K562 (cell line): ENCODE data around the gene USP22. TPM values are rescaled to one million over a fixed set of nuclear protein-coding genes. Genes with fewer than 3 reads are reported as not detected.

ENCODE experiments used
- ATAC-seq: fragments of 200-7000 bp; cut with Tn5 transposase; 3 replicates; pipeline ENCODE4 v1.9.1; 2020; ENCODE audit warnings: moderate library complexity
- BruUV-seq: library from RNA; stranded (reverse); fragments of 400-500 nt; replicated peaks from 2 replicates; lab custom pipeline; 2021; lab: Mats Ljungman, UMichigan
- CTCF ChIA-PET: fragments of 300-600 bp; formaldehyde crosslinking; extraction: SDS; loops from one replicate; lab custom pipeline; 2021; ENCODE audit warnings: low intra/inter-chr PET ratio; lab: Yijun Ruan, JAX
- POLR2A ChIA-PET: fragments of 300-600, 350-650 bp; sonication (Branson Sonifier 250); formaldehyde crosslinking; extraction: SDS; loops from one replicate; lab custom pipeline; 2021; ENCODE audit warnings: antibody characterized with exemption, inconsistent platforms; lab: Yijun Ruan, JAX
- DNase-seq, 4 experiments: peaks; one replicate each; pipeline versions ENCODE4 v3.0.0 to v3.0.0-alpha.2; 2011 to 2018; ENCODE audit warnings: low spot score in 3 of 4, mixed read lengths in 3 of 4; ENCODE audit errors: extremely low read depth in 1 of 4
- FAIRE-seq: peaks from 2 replicates; lab custom pipeline; 2011; peaks lifted over from hg19 to GRCh38; lab: Jason Lieb, UNC
- H2AFZ ChIP-seq: 2 replicates; pipeline ENCODE4 v1.6.0; 2011; ENCODE audit warnings: low read depth, low read length, control low read depth, inconsistent platforms
- H3K27ac ChIP-seq: fragments of 200-600 bp; 3 replicates; pipeline ENCODE4 v1.8.0; 2011; ENCODE audit warnings: low read depth, mild to moderate bottlenecking, control low read depth, inconsistent platforms, low read length, moderate library complexity, mixed read lengths; ENCODE audit errors: extremely low read depth
- H3K27me3 ChIP-seq, 2 experiments: fragments of 300-600 bp in 1 of 2; 2 replicates in 1 of 2; 3 replicates in 1 of 2; pipeline versions ENCODE4 v1.6.0 to v1.8.0; 2011; ENCODE audit warnings: inconsistent platforms in 2 of 2, low read length in 2 of 2, mild to moderate bottlenecking in 1 of 2, mixed read lengths in 1 of 2, moderate library complexity in 1 of 2; ENCODE audit not compliant: control insufficient read depth in 2 of 2, insufficient read depth in 2 of 2
- H3K36me3 ChIP-seq: fragments of 300-600 bp; 3 replicates; pipeline ENCODE4 v1.8.0; 2011; ENCODE audit warnings: mild to moderate bottlenecking, low read length, inconsistent platforms; ENCODE audit not compliant: control insufficient read depth, insufficient read depth
- H3K4me1 ChIP-seq, 2 experiments: fragments of 200-600 bp in 1 of 2; replicated peaks in 1 of 2; 2 replicates in 1 of 2; 3 replicates in 1 of 2; pipeline versions ENCODE4 v1.5.1 to v1.8.0; 2011; ENCODE audit warnings: inconsistent platforms in 2 of 2, low read length in 2 of 2, mild to moderate bottlenecking in 1 of 2, mixed read lengths in 1 of 2, moderate library complexity in 1 of 2; ENCODE audit not compliant: control insufficient read depth in 2 of 2, insufficient read depth in 2 of 2
- H3K4me2 ChIP-seq: 2 replicates; pipeline ENCODE4 v1.6.1; 2011; ENCODE audit warnings: low read length, control low read depth, inconsistent platforms, mixed read lengths; ENCODE audit not compliant: insufficient read depth
- H3K4me3 ChIP-seq: fragments of 200-600 bp; sonication (generic), shearing (Covaris generic); 2 replicates; pipeline ENCODE4 v1.5.1; 2016; ENCODE audit warnings: control low read depth, inconsistent platforms
- H3K79me2 ChIP-seq: fragments of 200-600 bp; 3 replicates; pipeline ENCODE4 v1.8.0; 2011; ENCODE audit warnings: low read length, inconsistent platforms; ENCODE audit not compliant: control insufficient read depth, insufficient read depth
- H3K9ac ChIP-seq, 2 experiments: 2 replicates each; pipeline versions ENCODE4 v1.6.0 to v1.6.1; 2011; ENCODE audit warnings: low read depth in 2 of 2, low read length in 2 of 2, control low read depth in 1 of 2, inconsistent platforms in 1 of 2, mild to moderate bottlenecking in 1 of 2, mixed read lengths in 1 of 2; ENCODE audit not compliant: insufficient read depth in 1 of 2
- H3K9me1 ChIP-seq: one replicate; pipeline ENCODE4 v1.6.0; 2011; ENCODE audit warnings: inconsistent platforms, mild to moderate bottlenecking, low read length, moderate library complexity; ENCODE audit not compliant: control insufficient read depth, insufficient read depth
- H3K9me3 ChIP-seq: replicated peaks from 2 replicates; pipeline ENCODE4 v1.5.1; 2011; ENCODE audit warnings: low read depth, low read length, inconsistent platforms; ENCODE audit not compliant: control insufficient read depth, insufficient read depth
- H4K20me1 ChIP-seq: replicated peaks from 2 replicates; pipeline ENCODE4 v1.6.1; 2011; ENCODE audit warnings: low read length, inconsistent platforms, mixed read lengths; ENCODE audit not compliant: control insufficient read depth, insufficient read depth
- ARNT ChIP-seq, 2 experiments: fragments of 450-650 bp; IDR thresholded peaks; 2 replicates each; pipeline ENCODE4 v1.6.1; 2016; ENCODE audit warnings: mild to moderate bottlenecking in 1 of 2
- BMI1 ChIP-seq: fragments of 150-350 bp; IDR thresholded peaks from 2 replicates; pipeline ENCODE4 v1.6.1; 2014; ENCODE audit warnings: low read length
- KLF13 ChIP-seq: fragments of 450-650 bp; IDR thresholded peaks from 2 replicates; pipeline ENCODE4 v1.6.1; 2016; ENCODE audit warnings: missing genetic modification characterization, low read depth, mild to moderate bottlenecking, missing compliant biosample characterization, moderate library complexity, borderline replicate concordance
- MCM3 ChIP-seq: fragments of 450-650 bp; IDR thresholded peaks from 2 replicates; pipeline ENCODE4 v1.6.1; 2016
- MTA1 ChIP-seq: fragments of 450-650 bp; IDR thresholded peaks from 2 replicates; pipeline ENCODE4 v1.6.1; 2017; ENCODE audit warnings: borderline replicate concordance
- NFXL1 ChIP-seq: fragments of 450-650 bp; formaldehyde crosslinking; IDR thresholded peaks from 2 replicates; pipeline ENCODE4 v1.4.0; 2021; ENCODE audit warnings: mild to moderate bottlenecking
- SIN3B ChIP-seq: fragments of 450-650 bp; IDR thresholded peaks from 2 replicates; pipeline ENCODE4 v1.6.1; 2017; ENCODE audit warnings: low read depth, mild to moderate bottlenecking, moderate library complexity
- SMAD3 ChIP-seq: fragments of 450-650 bp; formaldehyde crosslinking; conservative IDR thresholded peaks from 2 replicates; pipeline ENCODE4 v1.4.0; 2020; ENCODE audit warnings: mild to moderate bottlenecking
- SMARCC2 ChIP-seq: fragments of 450-650 bp; IDR thresholded peaks from 2 replicates; pipeline ENCODE4 v1.6.1; 2017; ENCODE audit warnings: antibody characterized with exemption, moderate library complexity, mild to moderate bottlenecking, low read depth
- TCF7 ChIP-seq: sonication (generic); IDR thresholded peaks from 2 replicates; pipeline ENCODE4 v1.6.1; 2016; ENCODE audit warnings: antibody characterized with exemption, borderline replicate concordance
- ZEB2 ChIP-seq: fragments of 450-650 bp; IDR thresholded peaks from 2 replicates; pipeline ENCODE4 v1.6.1; 2016
- ZNF133 ChIP-seq: fragments of 250-450 bp; sonication (Bioruptor Pico); IDR thresholded peaks from 2 replicates; pipeline ENCODE4 v1.4.0; 2020; ENCODE audit warnings: mild to moderate bottlenecking
- ZNF586 ChIP-seq: fragments of 450-650 bp; formaldehyde crosslinking; conservative IDR thresholded peaks from 2 replicates; pipeline ENCODE4 v1.4.0; 2020; ENCODE audit warnings: mild to moderate bottlenecking, moderate library complexity
- ZNF644 ChIP-seq: fragments of 200-800 bp; sonication (Bioruptor generic); IDR thresholded peaks from 2 replicates; pipeline ENCODE4 v1.6.1; 2016; ENCODE audit warnings: low read depth, missing genetic modification characterization, missing compliant biosample characterization
- ZNF696 ChIP-seq: fragments of 250-450 bp; sonication (Bioruptor Pico); conservative IDR thresholded peaks from 2 replicates; pipeline ENCODE4 v1.4.0; 2020; ENCODE audit warnings: mild to moderate bottlenecking, moderate library complexity
- ZNF740 ChIP-seq, 3 experiments: fragments of 200-800 bp in 1 of 3; sonication (Bioruptor generic) in 1 of 3; sonication (generic) in 1 of 3; formaldehyde crosslinking in 1 of 3; IDR thresholded peaks; 2 replicates each; pipeline versions ENCODE4 v1.6.1 to v1.8.0; 2016 to 2022; ENCODE audit warnings: mild to moderate bottlenecking in 2 of 3, missing compliant biosample characterization in 2 of 3, missing genetic modification characterization in 2 of 3, missing genetic modification reagents in 1 of 3
- ZNF79 ChIP-seq: fragments of 250-450 bp; sonication (Bioruptor Pico); IDR thresholded peaks from 2 replicates; pipeline ENCODE4 v1.4.0; 2020; ENCODE audit warnings: low read depth, mild to moderate bottlenecking, moderate library complexity
- WGBS: fragments of 100-300 bp; shearing (Covaris generic); methylation state at CpG from one replicate; pipeline ENCODE4 v1.1.6; 2016; ENCODE audit warnings: low coverage, mixed read lengths; ENCODE audit not compliant: insufficient coverage; ENCODE audit errors: missing lambda C conversion rate; 5-methylcytosine and 5-hydroxymethylcytosine counted together
- in situ Hi-C: fragments of 300-500 bp; cut with MboI; formaldehyde crosslinking; loops from 4 replicates; pipeline ENCODE4 v1.15.0; 2018; ENCODE audit warnings: inconsistent platforms, mixed read lengths
- intact Hi-C: fragments of 100-400 bp; cut with micrococcal nuclease; formaldehyde crosslinking; loops from 2 replicates; pipeline ENCODE4 v1.14.2; 2022
- polyA plus RNA-seq, 8 experiments: library from polyadenylated mRNA; depleted of rRNA in 4 of 8; stranded (reverse) in 5 of 8; unstranded in 3 of 8; fragments of >200 nt; fragmentation: Nextera tagmentation in 2 of 8; fragmentation: Illumina TruSeq in 1 of 8; extraction: Ambion mirVana in 2 of 8; extraction: Trizol in 1 of 8; gene quantifications; 2 replicates each; pipeline versions ENCODE4 v1.2.1 to v1.2.3, GENCODE V29; 2011 to 2014; ENCODE audit warnings: inconsistent platforms in 1 of 8, missing spikeins in 1 of 8
- total RNA-seq, 7 experiments: library from RNA; depleted of rRNA in 6 of 7; stranded (reverse); fragments of >200 nt in 6 of 7; fragmentation: Illumina TruSeq in 2 of 7; extraction: Trizol in 2 of 7; gene quantifications; 2 replicates each; pipeline versions ENCODE4 v1.2.1 to v1.2.3, GENCODE V29; 2011 to 2021; ENCODE audit warnings: low replicate concordance in 1 of 7

Gene USP22
- total and polyA plus RNA-seq, 9 of the 15 experiments (the other 6 are each of a cell fraction or from before 2014, with no cell fraction given), result 6.5 to 113 (median 58.9) TPM

- Histone ChIP-seq H3K4me2 (no peak overlapping the region), H3K9ac (no peak overlapping the region), H3K9me1 (no peaks in the 10 kb centered on the region), H3K36me3 (peaks cover 95% of the 10 kb centered on the region), H3K9me3 (no peaks in the 10 kb centered on the region), H2AFZ (no peak overlapping the region), H3K79me2 (peaks cover 13% of the 10 kb centered on the region; the same call in 2 of the 3 replicates), H3K4me1 (no peaks in the 10 kb centered on the region), H3K27me3 (no peaks in the 10 kb centered on the region), H3K4me3 (no peak overlapping the region), H3K27ac (no peak overlapping the region), H4K20me1 (no peaks in the 10 kb centered on the region)
- DNase-seq (no peak), FAIRE-seq (no peak), ATAC-seq (no peak)
- in situ Hi-C loops, result no loop called here
- intact Hi-C loops, result no loop called here
- 97% methylated on average over 8 of the region's 10 CpGs for WGBS
- TF ChIP-seq ZNF696 (CRISPR knock-in tag) (no peak), ZNF740 (CRISPR knock-in tag; IDR thresholded peaks at IDR 0.05) (no peak), ZNF740 (tag; IDR thresholded peaks at IDR 0.05) (no peak), NFXL1 (CRISPR knock-in tag) (no peak), ZNF133 (CRISPR knock-in tag) (no peak), SIN3B (no peak), TCF7 (no peak), SMARCC2 (no peak), ARNT (IDR thresholded peaks at IDR 0.05) (no peak), MTA1 (no peak), ZNF586 (CRISPR knock-in tag) (no peak), MCM3 (no peak), BMI1 (no peak), KLF13 (tag) (no peak), ZNF79 (no peak), ZNF644 (tag) (no peak), ZEB2 (no peak), SMAD3 (CRISPR knock-in tag) (no peak)
- no TSS peak for BruUV-seq
- CTCF ChIA-PET, result no interaction called here
- POLR2A ChIA-PET, result interaction anchor here (0.8 kb wide), 1 partner anchor 14 kb away, joined by 3 read pairs; no protein-coding TSS in a partner anchor
These were observed 33.7 kb downstream of the USP22 start for GRCh38 chr17:21008992-21009671.
